CD8-positive, alpha-beta memory T cell (primary cell): ENCODE data around the gene PCDHGA4. TPM values are rescaled to one million over a fixed set of nuclear protein-coding genes. Genes with fewer than 3 reads are reported as not detected.
A peak's percentile ranks its signal among the peaks of the same experiment; 100 is the strongest.

ENCODE experiments used
- CTCF ChIA-PET: fragments of 350-600 bp; sonication (Branson Sonifier 250); formaldehyde crosslinking; loops from one replicate; lab custom pipeline; 2021; ENCODE audit warnings: antibody characterized with exemption; lab: Charles Lee
- POLR2A ChIA-PET: fragments of 350-600 bp; sonication (Branson Sonifier 250); formaldehyde crosslinking; loops from one replicate; lab custom pipeline; 2021; ENCODE audit warnings: antibody characterized with exemption; lab: Charles Lee
- DNase-seq, 5 donors: peaks; one replicate each; pipeline versions ENCODE4 v3.0.0 to v3.0.0-alpha.2; 2020 to 2022; ENCODE audit warnings: mixed read lengths in 1 of 5
- H3K27ac ChIP-seq: one replicate; pipeline ENCODE4 v1.7.0; 2013; ENCODE audit warnings: low read depth, mild to moderate bottlenecking, low read length, moderate library complexity
- H3K27me3 ChIP-seq: 2 replicates; pipeline ENCODE4 v1.7.0; 2013; ENCODE audit warnings: low read length, mild to moderate bottlenecking; ENCODE audit not compliant: insufficient read depth, poor library complexity, severe bottlenecking
- H3K36me3 ChIP-seq: 2 replicates; pipeline ENCODE4 v1.7.0; 2013; ENCODE audit warnings: mild to moderate bottlenecking, low read length, moderate library complexity; ENCODE audit not compliant: insufficient read depth
- H3K4me1 ChIP-seq: 2 replicates; pipeline ENCODE4 v1.7.0; 2013; ENCODE audit warnings: mild to moderate bottlenecking, low read length, moderate library complexity; ENCODE audit not compliant: insufficient read depth
- H3K4me3 ChIP-seq: 2 replicates; pipeline ENCODE4 v1.7.0; 2013; ENCODE audit warnings: mild to moderate bottlenecking, low read length
- H3K9me3 ChIP-seq: 2 replicates; pipeline ENCODE4 v1.7.0; 2013; ENCODE audit warnings: mild to moderate bottlenecking, low read length
- H3K27ac Mint-ChIP-seq, 8 donors: one replicate each; pipeline ENCODE4 v1.8.0; 2020 to 2021; ENCODE audit warnings: mixed read lengths in 8 of 8, mild to moderate bottlenecking in 6 of 8, inconsistent platforms in 3 of 8, moderate library complexity in 3 of 8
- H3K27me3 Mint-ChIP-seq, 2 donors: one replicate each; pipeline ENCODE4 v1.8.0; 2020 to 2021; ENCODE audit warnings: mixed read lengths in 2 of 2, mild to moderate bottlenecking in 1 of 2, moderate library complexity in 1 of 2
- H3K36me3 Mint-ChIP-seq, 3 donors: one replicate each; pipeline ENCODE4 v1.8.0; 2020 to 2021; ENCODE audit warnings: mixed read lengths in 3 of 3, inconsistent platforms in 1 of 3, mild to moderate bottlenecking in 1 of 3
- H3K4me1 Mint-ChIP-seq, 3 donors: one replicate each; pipeline ENCODE4 v1.8.0; 2020 to 2021; ENCODE audit warnings: mixed read lengths in 3 of 3, inconsistent platforms in 1 of 3, mild to moderate bottlenecking in 1 of 3
- H3K4me3 Mint-ChIP-seq, 7 donors: one replicate each; pipeline ENCODE4 v1.8.0; 2020 to 2021; ENCODE audit warnings: mixed read lengths in 7 of 7, mild to moderate bottlenecking in 6 of 7, moderate library complexity in 4 of 7, inconsistent platforms in 2 of 7
- H3K9me3 Mint-ChIP-seq, 5 donors: one replicate each; pipeline ENCODE4 v1.8.0; 2020 to 2022; ENCODE audit warnings: mixed read lengths in 5 of 5, mild to moderate bottlenecking in 3 of 5, moderate library complexity in 2 of 5, inconsistent platforms in 1 of 5
- polyA plus RNA-seq: library from polyadenylated mRNA; unstranded; fragments of 300-500 nt; fragmentation: Illumina TruSeq; gene quantifications from one replicate; pipeline ENCODE4 v1.2.3, GENCODE V29; 2021
- total RNA-seq, 2 experiments: library from RNA; stranded (reverse); gene quantifications; one replicate each; pipeline ENCODE4 v1.2.3, GENCODE V29; 2021

The PCDHGA4 gene
- total and polyA plus RNA-seq, 3 experiments from 2014 or later = 0.09 to 0.16 TPM; not detected in 1

DNA sequence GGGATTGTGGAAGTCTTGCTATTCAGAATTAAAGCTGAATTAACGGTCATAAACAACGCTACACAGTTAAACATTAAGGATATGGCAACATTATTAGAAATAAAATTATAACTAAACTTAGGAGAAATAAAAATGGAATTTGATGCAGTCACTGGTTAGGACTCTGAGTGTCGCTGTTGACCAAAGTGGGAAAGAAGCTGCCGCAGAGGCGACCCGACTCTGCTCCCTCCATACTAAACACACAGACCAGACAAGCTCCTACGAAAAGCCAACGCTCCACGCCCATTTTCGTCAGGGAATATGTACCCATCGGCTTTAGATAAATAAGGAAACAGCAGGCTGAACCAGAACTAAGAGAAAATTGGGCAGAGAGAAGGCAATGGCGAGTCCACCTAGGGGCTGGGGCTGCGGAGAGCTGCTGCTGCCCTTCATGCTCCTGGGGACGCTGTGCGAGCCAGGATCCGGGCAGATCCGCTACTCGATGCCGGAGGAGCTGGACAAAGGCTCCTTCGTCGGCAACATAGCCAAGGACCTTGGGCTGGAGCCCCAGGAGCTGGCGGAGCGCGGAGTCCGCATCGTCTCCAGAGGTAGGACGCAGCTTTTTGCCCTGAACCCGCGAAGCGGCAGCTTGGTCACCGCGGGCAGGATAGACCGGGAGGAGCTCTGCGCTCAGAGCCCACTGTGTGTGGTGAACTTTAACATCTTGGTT, 9.3 kb downstream of the PCDHGA4 start, which contains the start of gene PCDHGA5:
Gene PCDHGA5 (plus strand): TSS at position 211 of the 709 bp plus-strand sequence. CDS start 169 bp downstream, at position 380.
- peaks cover 13% of the 10 kb centered on the region for H3K9me3 ChIP-seq
- POLR2A ChIA-PET = no interaction called here
- peaks cover 25 to 66% (median 53%) of the 10 kb centered on the region in 5 donors for H3K9me3 Mint-ChIP-seq

DNA sequence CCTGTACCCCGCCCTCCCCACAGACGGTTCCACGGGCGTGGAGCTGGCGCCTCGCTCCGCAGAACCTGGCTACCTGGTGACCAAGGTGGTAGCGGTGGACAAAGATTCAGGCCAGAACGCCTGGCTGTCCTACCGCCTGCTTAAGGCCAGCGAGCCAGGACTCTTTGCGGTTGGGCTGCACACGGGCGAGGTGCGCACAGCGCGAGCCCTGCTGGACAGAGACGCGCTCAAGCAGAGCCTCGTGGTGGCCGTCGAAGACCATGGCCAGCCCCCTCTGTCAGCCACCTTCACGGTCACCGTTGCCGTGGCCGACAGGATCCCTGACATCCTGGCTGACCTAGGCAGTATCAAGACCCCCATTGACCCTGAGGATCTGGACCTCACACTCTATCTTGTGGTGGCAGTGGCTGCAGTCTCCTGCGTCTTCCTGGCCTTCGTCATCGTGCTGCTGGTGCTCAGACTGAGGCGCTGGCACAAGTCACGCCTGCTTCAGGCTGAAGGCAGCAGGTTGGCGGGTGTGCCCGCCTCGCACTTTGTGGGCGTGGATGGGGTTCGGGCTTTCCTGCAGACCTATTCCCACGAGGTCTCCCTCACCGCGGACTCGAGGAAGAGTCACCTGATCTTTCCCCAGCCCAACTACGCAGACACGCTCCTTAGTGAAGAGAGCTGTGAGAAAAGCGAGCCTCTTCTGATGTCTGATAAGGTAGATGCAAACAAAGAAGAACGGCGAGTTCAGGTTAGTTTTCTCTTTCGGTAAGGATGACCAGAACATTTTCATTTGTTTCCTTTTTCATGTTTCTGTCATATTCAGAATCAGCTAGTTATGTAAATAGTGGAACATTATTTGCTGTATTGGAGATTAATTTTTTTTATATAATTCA, 11.4 kb downstream of the PCDHGA4 start:
- CTCF ChIA-PET = no interaction called here
- H3K27ac Mint-ChIP-seq = no peak overlapping the region

More for the DNA sequence above, 9.3 kb downstream of the PCDHGA4 start, which contains the start of gene PCDHGA5:
- CTCF ChIA-PET = interaction anchor here (1.2 to 1.4 kb wide), 2 partner anchors 9 to 66 kb away, joined by 3 read pairs; partner anchors contain the start of genes PCDHGA12 and PCDHGA4
- peaks cover 71 to 81% of the 10 kb centered on the region in 2 donors for H3K27me3 Mint-ChIP-seq
- no peak within 1 kb of the TSS for H3K27ac Mint-ChIP-seq
- H3K36me3 Mint-ChIP-seq = peaks cover 3 to 22% (median 3%) of the 10 kb centered on the region in 3 donors
- H3K4me1 Mint-ChIP-seq = peaks cover 0 to 10% (median 2%) of the 10 kb centered on the region in 3 donors
- Histone ChIP-seq H3K4me3 (no peak within 1 kb of the TSS), H3K36me3 (no peaks in the 10 kb centered on the region), H3K4me1 (no peaks in the 10 kb centered on the region), H3K27me3 (peaks cover 29% of the 10 kb centered on the region), H3K27ac (no peak within 1 kb of the TSS)
- H3K4me3 Mint-ChIP-seq = no peak within 1 kb of the TSS
- DNase-seq = no peak

DNA sequence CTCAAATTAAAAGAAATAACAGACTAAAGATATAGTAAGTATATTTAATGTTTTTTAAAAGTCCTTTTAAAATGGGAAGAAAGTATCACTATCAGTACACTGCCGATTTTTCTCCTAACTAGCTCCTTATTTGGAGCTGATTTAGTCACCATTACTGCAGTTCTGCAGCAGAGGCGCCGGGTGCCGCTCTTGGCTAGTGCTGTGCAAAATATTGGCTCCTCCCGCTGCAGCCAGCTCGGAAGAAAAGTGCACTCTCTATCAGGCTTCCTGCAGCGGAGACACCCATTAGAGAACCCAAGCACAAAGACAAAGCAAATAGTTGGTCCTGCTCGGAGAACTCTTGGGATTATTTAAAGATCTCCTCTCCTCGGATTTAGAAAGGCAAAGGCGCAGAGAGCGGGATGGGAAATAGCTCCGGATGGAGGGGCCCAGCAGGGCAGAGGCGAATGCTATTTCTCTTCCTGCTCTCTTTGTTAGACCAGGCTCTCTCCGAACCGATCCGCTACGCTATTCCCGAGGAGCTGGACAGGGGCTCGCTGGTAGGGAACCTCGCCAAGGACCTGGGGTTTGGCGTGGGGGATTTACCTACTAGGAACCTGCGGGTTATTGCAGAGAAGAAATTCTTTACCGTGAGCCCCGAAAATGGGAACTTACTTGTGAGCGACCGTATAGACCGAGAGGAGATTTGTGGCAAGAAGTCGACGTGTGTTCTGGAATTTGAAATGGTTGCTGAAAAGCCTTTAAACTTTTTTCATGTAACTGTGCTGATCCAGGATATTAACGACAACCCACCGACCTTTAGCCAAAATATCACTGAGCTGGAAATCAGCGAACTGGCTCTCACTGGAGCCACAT, 15.4 kb downstream of the PCDHGA4 start, which contains the start of gene PCDHGB3:
Gene PCDHGB3 (plus strand): TSS at position 249 of the 855 bp plus-strand sequence. CDS start 153 bp downstream, at position 402.
- Histone ChIP-seq H3K27ac (no peak within 1 kb of the TSS), H3K4me1 (no peaks in the 10 kb centered on the region), H3K4me3 (peak within 1 kb of the TSS; percentile 46), H3K27me3 (peaks cover 34% of the 10 kb centered on the region), H3K9me3 (peaks cover 10% of the 10 kb centered on the region), H3K36me3 (no peaks in the 10 kb centered on the region)
- peaks cover 5 to 9% (median 7%) of the 10 kb centered on the region in 3 donors for H3K4me1 Mint-ChIP-seq
- H3K9me3 Mint-ChIP-seq = peaks cover 22 to 68% (median 47%) of the 10 kb centered on the region in 5 donors
- peak within 1 kb of the TSS in 1 of 8 donors; percentile 7 for H3K27ac Mint-ChIP-seq
- H3K4me3 Mint-ChIP-seq = peak within 1 kb of the TSS; percentile 66 to 87 (median 79)
- CTCF ChIA-PET = interaction anchor here (1.0 to 1.8 kb wide), 3 partner anchors 27 to 194 kb away, joined by 3 to 6 read pairs (median 4); partner anchors contain the start of genes PCDHGA1 and PCDHGB5
- POLR2A ChIA-PET = no interaction called here
- H3K27me3 Mint-ChIP-seq = peaks cover 65 to 83% of the 10 kb centered on the region in 2 donors
- DNase-seq = peak in 3 of 5 donors; percentile 15 to 20 (median 16)
- peaks cover 2 to 11% (median 3%) of the 10 kb centered on the region in 3 donors for H3K36me3 Mint-ChIP-seq

More for the DNA sequence above, 11.4 kb downstream of the PCDHGA4 start:
- H3K36me3 Mint-ChIP-seq = peaks cover 0 to 18% (median 1%) of the 10 kb centered on the region in 3 donors
- POLR2A ChIA-PET = no interaction called here
- H3K4me3 Mint-ChIP-seq = no peak overlapping the region
- Histone ChIP-seq H3K27ac (no peak overlapping the region), H3K36me3 (no peaks in the 10 kb centered on the region), H3K4me3 (no peak overlapping the region), H3K4me1 (no peaks in the 10 kb centered on the region), H3K27me3 (peaks cover 33% of the 10 kb centered on the region), H3K9me3 (peaks cover 18% of the 10 kb centered on the region)
- peaks cover 3 to 7% (median 5%) of the 10 kb centered on the region in 3 donors for H3K4me1 Mint-ChIP-seq
- H3K27me3 Mint-ChIP-seq = peaks cover 66 to 83% of the 10 kb centered on the region in 2 donors
- H3K9me3 Mint-ChIP-seq = peaks cover 30 to 62% (median 58%) of the 10 kb centered on the region in 5 donors
- DNase-seq = no peak

DNA sequence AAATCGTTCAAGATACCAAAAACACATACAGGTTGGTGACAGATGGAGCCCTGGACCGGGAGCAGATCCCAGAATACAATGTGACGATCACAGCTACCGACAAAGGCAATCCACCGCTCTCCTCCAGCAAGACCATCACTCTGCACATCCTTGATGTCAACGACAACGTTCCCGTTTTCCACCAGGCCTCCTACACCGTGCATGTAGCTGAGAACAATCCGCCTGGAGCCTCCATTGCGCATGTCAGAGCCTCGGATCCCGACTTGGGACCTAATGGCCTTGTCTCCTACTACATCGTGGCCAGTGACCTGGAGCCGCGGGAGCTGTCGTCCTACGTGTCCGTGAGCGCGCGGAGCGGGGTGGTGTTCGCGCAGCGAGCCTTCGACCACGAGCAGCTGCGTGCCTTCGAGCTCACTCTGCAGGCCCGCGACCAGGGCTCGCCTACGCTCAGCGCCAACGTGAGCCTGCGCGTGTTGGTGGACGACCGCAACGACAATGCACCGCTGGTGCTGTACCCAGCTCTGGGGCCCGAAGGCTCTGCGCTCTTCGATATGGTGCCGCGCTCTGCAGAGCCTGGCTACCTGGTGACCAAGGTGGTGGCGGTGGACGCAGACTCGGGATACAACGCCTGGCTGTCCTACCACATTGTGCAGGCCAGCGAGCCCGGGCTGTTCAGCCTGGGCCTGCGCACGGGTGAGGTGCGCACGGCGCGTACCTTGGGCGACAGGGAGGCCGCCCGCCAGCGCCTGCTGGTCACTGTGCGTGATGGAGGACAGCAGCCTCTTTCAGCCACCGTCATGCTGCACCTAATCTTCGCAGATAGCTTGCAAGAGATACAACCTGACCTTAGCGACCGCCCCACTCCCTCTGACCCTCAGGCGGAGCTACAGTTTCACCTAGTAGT, 17.0 kb downstream of the PCDHGA4 start:
- ChIA-PET CTCF (interaction anchor here (1.5 kb wide), 1 partner anchor 13 kb away, joined by 3 read pairs; no protein-coding TSS in a partner anchor), POLR2A (no interaction called here)
- peaks cover 2 to 5% (median 3%) of the 10 kb centered on the region in 3 donors for H3K36me3 Mint-ChIP-seq
- H3K27me3 ChIP-seq = peaks cover 29% of the 10 kb centered on the region
- H3K4me1 ChIP-seq = no peaks in the 10 kb centered on the region
- no peak overlapping the region for H3K27ac ChIP-seq
- H3K36me3 ChIP-seq = no peaks in the 10 kb centered on the region
- H3K4me3 Mint-ChIP-seq = no peak overlapping the region
- peaks cover 55 to 83% of the 10 kb centered on the region in 2 donors for H3K27me3 Mint-ChIP-seq
- H3K4me3 ChIP-seq = no peak overlapping the region
- peaks cover 28 to 67% (median 48%) of the 10 kb centered on the region in 5 donors for H3K9me3 Mint-ChIP-seq
- peaks cover 6% of the 10 kb centered on the region for H3K9me3 ChIP-seq
- H3K4me1 Mint-ChIP-seq = peaks cover 5 to 9% (median 7%) of the 10 kb centered on the region in 3 donors
- DNase-seq = no peak
- H3K27ac Mint-ChIP-seq = no peak overlapping the region

DNA sequence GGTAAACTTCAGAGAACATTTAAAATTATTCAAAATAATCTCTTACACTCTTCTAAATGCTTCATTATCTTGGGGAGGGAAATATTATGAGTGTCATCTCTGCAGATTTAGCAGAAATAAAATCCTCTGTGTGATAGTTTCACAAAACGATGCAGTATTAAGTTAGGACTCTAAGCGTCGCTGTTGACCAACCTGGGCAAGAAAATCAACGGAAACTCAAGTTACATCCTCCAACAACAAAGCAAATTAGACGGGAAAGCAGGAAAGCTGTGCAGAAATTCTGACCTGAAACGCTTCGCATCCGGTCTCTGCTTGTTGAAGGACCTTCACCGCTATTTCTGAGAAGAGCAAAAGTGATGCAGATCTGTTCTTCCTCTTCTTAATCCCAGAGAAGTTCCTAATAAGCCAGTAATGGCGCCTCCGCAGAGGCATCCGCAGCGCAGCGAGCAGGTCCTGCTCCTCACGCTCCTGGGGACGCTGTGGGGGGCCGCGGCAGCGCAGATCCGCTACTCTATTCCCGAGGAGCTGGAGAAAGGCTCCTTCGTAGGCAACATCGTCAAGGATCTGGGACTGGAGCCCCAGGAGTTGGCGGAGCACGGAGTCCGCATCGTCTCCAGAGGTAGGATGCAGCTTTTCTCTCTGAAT, 19.0 kb downstream of the PCDHGA4 start, which contains the start of gene PCDHGA6:
Gene PCDHGA6 (plus strand): TSS at position 219 of the 645 bp plus-strand sequence. CDS start 193 bp downstream, at position 412.
- Histone ChIP-seq H3K4me1 (no peaks in the 10 kb centered on the region), H3K9me3 (peaks cover 6% of the 10 kb centered on the region), H3K36me3 (no peaks in the 10 kb centered on the region), H3K27ac (no peak within 1 kb of the TSS), H3K4me3 (no peak within 1 kb of the TSS), H3K27me3 (peaks cover 20% of the 10 kb centered on the region)
- Mint-ChIP-seq H3K27ac (no peak within 1 kb of the TSS), H3K4me3 (peak within 1 kb of the TSS in 4 of 7 donors; percentile 5 to 55 (median 46)), H3K9me3 (peaks cover 26 to 76% (median 51%) of the 10 kb centered on the region in 5 donors), H3K27me3 (peaks cover 51 to 75% of the 10 kb centered on the region in 2 donors), H3K36me3 (peaks cover 2 to 12% (median 3%) of the 10 kb centered on the region in 3 donors), H3K4me1 (peaks cover 5 to 9% (median 7%) of the 10 kb centered on the region in 3 donors)
- POLR2A ChIA-PET = no interaction called here
- CTCF ChIA-PET = interaction anchor here (0.7 kb wide), 1 partner anchor 150 kb away, joined by 3 read pairs; no protein-coding TSS in a partner anchor
- no peak for DNase-seq

DNA sequence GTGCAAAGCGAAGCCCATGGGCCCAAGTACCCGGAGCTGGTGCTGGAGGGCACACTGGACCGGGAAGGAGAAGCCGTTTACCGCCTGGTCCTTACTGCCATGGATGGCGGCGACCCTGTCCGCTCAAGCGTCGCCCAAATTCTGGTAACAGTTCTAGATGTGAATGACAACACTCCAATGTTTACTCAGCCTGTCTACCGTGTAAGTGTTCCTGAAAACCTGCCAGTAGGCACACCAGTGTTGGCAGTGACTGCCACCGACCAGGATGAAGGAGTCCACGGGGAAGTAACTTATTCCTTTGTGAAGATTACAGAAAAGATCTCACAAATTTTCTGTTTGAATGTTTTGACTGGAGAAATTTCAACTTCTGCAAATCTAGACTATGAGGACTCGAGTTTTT, 19.8 kb downstream of the PCDHGA4 start:
- H3K36me3 ChIP-seq = no peaks in the 10 kb centered on the region
- no peak overlapping the region for H3K4me3 Mint-ChIP-seq
- H3K27me3 ChIP-seq = peaks cover 20% of the 10 kb centered on the region
- DNase-seq = no peak
- no peak overlapping the region for H3K4me3 ChIP-seq
- no peak overlapping the region for H3K27ac ChIP-seq
- H3K9me3 Mint-ChIP-seq = peaks cover 23 to 80% (median 52%) of the 10 kb centered on the region in 5 donors
- no peak overlapping the region for H3K27ac Mint-ChIP-seq
- H3K27me3 Mint-ChIP-seq = peaks cover 47 to 69% of the 10 kb centered on the region in 2 donors
- H3K4me1 Mint-ChIP-seq = peaks cover 5 to 9% (median 7%) of the 10 kb centered on the region in 3 donors
- no peaks in the 10 kb centered on the region for H3K4me1 ChIP-seq
- CTCF ChIA-PET = interaction anchor here (1.3 kb wide), 1 partner anchor 19 kb away, joined by 4 read pairs; the partner anchor contains the start of gene PCDHGA4
- H3K9me3 ChIP-seq = peaks cover 6% of the 10 kb centered on the region
- peaks cover 2 to 12% (median 3%) of the 10 kb centered on the region in 3 donors for H3K36me3 Mint-ChIP-seq
- POLR2A ChIA-PET = no interaction called here
